CD8-positive, alpha-beta memory T cell (primary cell): ENCODE data around the gene TEP1. TPM values are rescaled to one million over a fixed set of nuclear protein-coding genes. Genes with fewer than 3 reads are reported as not detected.

Experiments used
- CTCF ChIA-PET: fragments of 350-600 bp; sonication (Branson Sonifier 250); formaldehyde crosslinking; loops from one replicate; lab custom pipeline; 2021; ENCODE audit warnings: antibody characterized with exemption; lab: Charles Lee
- POLR2A ChIA-PET: fragments of 350-600 bp; sonication (Branson Sonifier 250); formaldehyde crosslinking; loops from one replicate; lab custom pipeline; 2021; ENCODE audit warnings: antibody characterized with exemption; lab: Charles Lee
- DNase-seq, 5 donors: peaks; one replicate each; pipeline versions ENCODE4 v3.0.0 to v3.0.0-alpha.2; 2020 to 2022; ENCODE audit warnings: mixed read lengths in 1 of 5
- H3K27ac ChIP-seq: one replicate; pipeline ENCODE4 v1.7.0; 2013; ENCODE audit warnings: low read depth, mild to moderate bottlenecking, low read length, moderate library complexity
- H3K27me3 ChIP-seq: 2 replicates; pipeline ENCODE4 v1.7.0; 2013; ENCODE audit warnings: low read length, mild to moderate bottlenecking; ENCODE audit not compliant: insufficient read depth, poor library complexity, severe bottlenecking
- H3K36me3 ChIP-seq: 2 replicates; pipeline ENCODE4 v1.7.0; 2013; ENCODE audit warnings: mild to moderate bottlenecking, low read length, moderate library complexity; ENCODE audit not compliant: insufficient read depth
- H3K4me1 ChIP-seq: 2 replicates; pipeline ENCODE4 v1.7.0; 2013; ENCODE audit warnings: mild to moderate bottlenecking, low read length, moderate library complexity; ENCODE audit not compliant: insufficient read depth
- H3K4me3 ChIP-seq: 2 replicates; pipeline ENCODE4 v1.7.0; 2013; ENCODE audit warnings: mild to moderate bottlenecking, low read length
- H3K9me3 ChIP-seq: 2 replicates; pipeline ENCODE4 v1.7.0; 2013; ENCODE audit warnings: mild to moderate bottlenecking, low read length
- H3K27ac Mint-ChIP-seq, 8 donors: one replicate each; pipeline ENCODE4 v1.8.0; 2020 to 2021; ENCODE audit warnings: mixed read lengths in 8 of 8, mild to moderate bottlenecking in 6 of 8, inconsistent platforms in 3 of 8, moderate library complexity in 3 of 8
- H3K27me3 Mint-ChIP-seq, 2 donors: one replicate each; pipeline ENCODE4 v1.8.0; 2020 to 2021; ENCODE audit warnings: mixed read lengths in 2 of 2, mild to moderate bottlenecking in 1 of 2, moderate library complexity in 1 of 2
- H3K36me3 Mint-ChIP-seq, 3 donors: one replicate each; pipeline ENCODE4 v1.8.0; 2020 to 2021; ENCODE audit warnings: mixed read lengths in 3 of 3, inconsistent platforms in 1 of 3, mild to moderate bottlenecking in 1 of 3
- H3K4me1 Mint-ChIP-seq, 3 donors: one replicate each; pipeline ENCODE4 v1.8.0; 2020 to 2021; ENCODE audit warnings: mixed read lengths in 3 of 3, inconsistent platforms in 1 of 3, mild to moderate bottlenecking in 1 of 3
- H3K4me3 Mint-ChIP-seq, 7 donors: one replicate each; pipeline ENCODE4 v1.8.0; 2020 to 2021; ENCODE audit warnings: mixed read lengths in 7 of 7, mild to moderate bottlenecking in 6 of 7, moderate library complexity in 4 of 7, inconsistent platforms in 2 of 7
- H3K9me3 Mint-ChIP-seq, 5 donors: one replicate each; pipeline ENCODE4 v1.8.0; 2020 to 2022; ENCODE audit warnings: mixed read lengths in 5 of 5, mild to moderate bottlenecking in 3 of 5, moderate library complexity in 2 of 5, inconsistent platforms in 1 of 5
- polyA plus RNA-seq: library from polyadenylated mRNA; unstranded; fragments of 300-500 nt; fragmentation: Illumina TruSeq; gene quantifications from one replicate; pipeline ENCODE4 v1.2.3, GENCODE V29; 2021
- total RNA-seq, 2 experiments: library from RNA; stranded (reverse); gene quantifications; one replicate each; pipeline ENCODE4 v1.2.3, GENCODE V29; 2021

The TEP1 gene
- total RNA-seq: 10 to 100 TPM; 31.7 to 33.0 TPM
- polyA plus RNA-seq: 9.1 TPM

GRCh38 chr14:20412876-20413743 lies at the start of gene TEP1:
TEP1 (minus strand) TSS chr14:20413501; CDS start chr14:20408439, 5,062 bp downstream.
- CTCF ChIA-PET: interaction anchor here (0.8 to 3.7 kb wide), 11 partner anchors 9 to 200 kb away, joined by 3 to 25 read pairs (median 5); partner anchors contain the start of genes KLHL33 and PARP2
- H3K27ac Mint-ChIP-seq: peak within 1 kb of the TSS; percentile 92 to 100 (median 98)
- DNase-seq: peak; percentile 67 to 80 (median 69)
- no peaks in the 10 kb centered on the region for H3K9me3 Mint-ChIP-seq
- H3K27ac ChIP-seq: peak within 1 kb of the TSS; percentile 90
- H3K36me3 Mint-ChIP-seq: peaks cover 0 to 16% (median 0%) of the 10 kb centered on the region in 3 donors
- H3K27me3 Mint-ChIP-seq: no peaks in the 10 kb centered on the region
- POLR2A ChIA-PET: interaction anchor here (0.6 to 1.2 kb wide), 4 partner anchors 17 to 185 kb away, joined by 3 to 7 read pairs (median 5); partner anchors contain the start of gene APEX1
- H3K27me3 ChIP-seq: no peaks in the 10 kb centered on the region
- peak within 1 kb of the TSS; percentile 91 for H3K4me3 ChIP-seq
- H3K9me3 ChIP-seq: no peaks in the 10 kb centered on the region
- peaks cover 40 to 59% (median 58%) of the 10 kb centered on the region in 3 donors for H3K4me1 Mint-ChIP-seq
- peak within 1 kb of the TSS; percentile 92 to 99 (median 96) for H3K4me3 Mint-ChIP-seq
- H3K36me3 ChIP-seq: peaks cover 3% of the 10 kb centered on the region
- H3K4me1 ChIP-seq: peaks cover 23% of the 10 kb centered on the region

- H3K27ac ChIP-seq: peak within 1 kb of the TSS; percentile 75
Observed at GRCh38 chr14:20461225-20462141, 48.2 kb upstream of the TEP1 start, which contains the start of gene PIP4P1. PIP4P1 (minus strand) TSS chr14:20461434; CDS start chr14:20461325, 109 bp downstream.

GRCh38 chr14:20460458-20461224 lies 47.3 kb upstream of the TEP1 start:
- peaks cover 44% of the 10 kb centered on the region for H3K36me3 ChIP-seq
- peak in 4 of 5 donors; percentile 49 to 79 (median 70) for DNase-seq
- Mint-ChIP-seq H3K27me3 (peaks cover 0 to 6% of the 10 kb centered on the region in 2 donors), H3K9me3 (no peaks in the 10 kb centered on the region), H3K36me3 (peaks cover 0 to 28% (median 13%) of the 10 kb centered on the region in 3 donors), H3K27ac (peak overlapping the region; percentile 91 to 98 (median 96)), H3K4me3 (peak overlapping the region; percentile 86 to 95 (median 89)), H3K4me1 (peaks cover 29 to 41% (median 34%) of the 10 kb centered on the region in 3 donors)
- POLR2A ChIA-PET: interaction anchor here (1.0 to 2.1 kb wide), 9 partner anchors 9 to 223 kb away, joined by 3 to 21 read pairs (median 7); partner anchors contain the start of genes PARP2 and PNP
- H3K4me1 ChIP-seq: peaks cover 36% of the 10 kb centered on the region
- peak overlapping the region; percentile 57 for H3K4me3 ChIP-seq
- no peaks in the 10 kb centered on the region for H3K27me3 ChIP-seq
- peak overlapping the region; percentile 75 for H3K27ac ChIP-seq
- no peaks in the 10 kb centered on the region for H3K9me3 ChIP-seq
- CTCF ChIA-PET: interaction anchor here (1.1 to 2.7 kb wide), 2 partner anchors 45 to 133 kb away, joined by 3 to 11 read pairs; no protein-coding TSS in a partner anchor

More at GRCh38 chr14:20461225-20462141, 48.2 kb upstream of the TEP1 start, which contains the start of gene PIP4P1:
- H3K4me1 ChIP-seq: peaks cover 28% of the 10 kb centered on the region
- Mint-ChIP-seq H3K36me3 (peaks cover 0 to 28% (median 13%) of the 10 kb centered on the region in 3 donors), H3K4me3 (peak within 1 kb of the TSS; percentile 86 to 95 (median 89)), H3K4me1 (peaks cover 29 to 41% (median 34%) of the 10 kb centered on the region in 3 donors), H3K9me3 (no peaks in the 10 kb centered on the region), H3K27me3 (peaks cover 0 to 6% of the 10 kb centered on the region in 2 donors), H3K27ac (peak within 1 kb of the TSS; percentile 91 to 98 (median 96))
- POLR2A ChIA-PET: interaction anchor here (0.8 to 2.1 kb wide), 10 partner anchors 8 to 222 kb away, joined by 3 to 21 read pairs (median 6); partner anchors contain the start of genes PARP2 and PNP
- peak; percentile 98 to 99 (median 99) for DNase-seq
- H3K4me3 ChIP-seq: peak within 1 kb of the TSS; percentile 78
- H3K27me3 ChIP-seq: no peaks in the 10 kb centered on the region
- H3K36me3 ChIP-seq: peaks cover 40% of the 10 kb centered on the region
- no peaks in the 10 kb centered on the region for H3K9me3 ChIP-seq
- CTCF ChIA-PET: interaction anchor here (0.8 to 2.7 kb wide), 8 partner anchors 9 to 149 kb away, joined by 3 to 11 read pairs (median 4); no protein-coding TSS in a partner anchor

GRCh38 chr14:20458031-20458789 lies 44.9 kb upstream of the TEP1 start:
- H3K36me3 Mint-ChIP-seq: peaks cover 0 to 28% (median 13%) of the 10 kb centered on the region in 3 donors
- Histone ChIP-seq H3K4me3 (no peak overlapping the region), H3K4me1 (peaks cover 39% of the 10 kb centered on the region), H3K36me3 (peaks cover 44% of the 10 kb centered on the region), H3K9me3 (no peaks in the 10 kb centered on the region), H3K27me3 (no peaks in the 10 kb centered on the region), H3K27ac (no peak overlapping the region)
- peak overlapping the region in 4 of 8 donors; percentile 22 to 95 (median 87) for H3K27ac Mint-ChIP-seq
- H3K9me3 Mint-ChIP-seq: no peaks in the 10 kb centered on the region
- peaks cover 33 to 47% (median 34%) of the 10 kb centered on the region in 3 donors for H3K4me1 Mint-ChIP-seq
- no peak for DNase-seq
- CTCF ChIA-PET: no interaction called here
- POLR2A ChIA-PET: no interaction called here
- peak overlapping the region in 2 of 7 donors; percentile 11 to 38 for H3K4me3 Mint-ChIP-seq
- H3K27me3 Mint-ChIP-seq: peaks cover 0 to 6% of the 10 kb centered on the region in 2 donors

- H3K9me3 Mint-ChIP-seq: no peaks in the 10 kb centered on the region
- no peak overlapping the region for H3K27ac ChIP-seq
Observed at GRCh38 chr14:20456971-20457370, 43.7 kb upstream of the TEP1 start.

More at GRCh38 chr14:20456971-20457370, 43.7 kb upstream of the TEP1 start:
- Mint-ChIP-seq H3K4me3 (peak overlapping the region in 2 of 7 donors; percentile 21 to 84), H3K27ac (peak overlapping the region in 1 of 8 donors; percentile 14), H3K36me3 (peaks cover 0 to 37% (median 18%) of the 10 kb centered on the region in 3 donors), H3K27me3 (peaks cover 0 to 6% of the 10 kb centered on the region in 2 donors), H3K4me1 (peaks cover 36 to 53% (median 41%) of the 10 kb centered on the region in 3 donors)
- H3K36me3 ChIP-seq: peaks cover 50% of the 10 kb centered on the region
- H3K4me3 ChIP-seq: no peak overlapping the region
- CTCF ChIA-PET: interaction anchor here (1.9 to 2.5 kb wide), 3 partner anchors 41 to 153 kb away, joined by 7 to 13 read pairs (median 8); partner anchors contain the start of gene PARP2
- H3K27me3 ChIP-seq: no peaks in the 10 kb centered on the region
- no peak for DNase-seq
- POLR2A ChIA-PET: no interaction called here
- peaks cover 37% of the 10 kb centered on the region for H3K4me1 ChIP-seq
- H3K9me3 ChIP-seq: no peaks in the 10 kb centered on the region
